Frontal cortex (tissue), 4 donors: ENCODE data around the gene CDH23. TPM values are rescaled to one million over a fixed set of nuclear protein-coding genes. Genes with fewer than 3 reads are reported as not detected.

Source experiments
- DNase-seq, 2 donors: peaks; one replicate each; pipeline ENCODE4 v3.0.0; 2012; ENCODE audit warnings: low spot score in 2 of 2
- FAIRE-seq: peaks from 2 replicates; lab custom pipeline; 2012; peaks lifted over from hg19 to GRCh38; lab: Jason Lieb, UNC
- total RNA-seq: library from RNA; depleted of rRNA; stranded (reverse); fragments of >200 nt; gene quantifications from one replicate; pipeline ENCODE4 v1.2.3, GENCODE V29; 2014
- donor health status: control.
- donor health status: control.
- donor health status: control.

Gene CDH23
- total RNA-seq, 1 donor from 2014 or later = 3.3 TPM

DNA sequence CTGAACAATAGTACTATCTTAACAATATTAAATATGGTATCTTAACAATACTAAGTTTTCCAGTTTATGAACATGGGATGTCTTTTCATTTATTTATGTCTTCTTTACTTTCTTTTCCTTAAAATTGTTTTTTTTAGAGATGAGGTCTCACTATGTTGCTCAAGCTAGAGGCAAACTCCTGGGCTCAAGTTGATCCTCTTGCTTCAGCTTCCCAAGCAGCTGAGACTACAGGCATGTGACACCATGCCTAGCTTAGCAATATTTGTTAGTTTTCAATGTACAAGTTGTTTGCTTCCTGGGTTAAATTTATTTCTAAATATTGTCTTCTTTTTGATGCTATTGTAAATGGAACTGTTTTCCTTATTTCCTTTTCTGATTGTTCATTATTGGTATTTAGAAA lies 16.9 kb downstream of the CDH23 start:
- DNase-seq (no peak), FAIRE-seq (no peak)

DNA sequence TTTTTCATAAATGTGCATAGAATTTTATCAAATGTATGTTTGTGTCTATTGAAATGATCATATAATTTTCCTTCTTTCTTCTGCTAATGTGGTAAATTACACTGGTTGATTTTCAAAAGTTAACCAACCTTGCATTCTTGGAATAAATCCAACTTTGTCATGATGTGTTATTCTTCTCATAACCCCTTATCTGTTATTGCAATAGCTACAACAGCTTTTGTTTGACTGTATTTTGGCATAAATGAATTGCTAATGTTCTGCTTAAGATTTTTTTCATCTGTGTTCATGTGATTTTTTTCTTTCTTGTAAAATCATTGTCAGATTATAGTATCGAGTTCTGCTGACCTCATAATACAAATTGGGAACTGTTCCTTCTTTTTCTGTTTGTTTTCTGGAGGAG lies 17.6 kb downstream of the CDH23 start:
- FAIRE-seq = no peak
- no peak for DNase-seq

DNA sequence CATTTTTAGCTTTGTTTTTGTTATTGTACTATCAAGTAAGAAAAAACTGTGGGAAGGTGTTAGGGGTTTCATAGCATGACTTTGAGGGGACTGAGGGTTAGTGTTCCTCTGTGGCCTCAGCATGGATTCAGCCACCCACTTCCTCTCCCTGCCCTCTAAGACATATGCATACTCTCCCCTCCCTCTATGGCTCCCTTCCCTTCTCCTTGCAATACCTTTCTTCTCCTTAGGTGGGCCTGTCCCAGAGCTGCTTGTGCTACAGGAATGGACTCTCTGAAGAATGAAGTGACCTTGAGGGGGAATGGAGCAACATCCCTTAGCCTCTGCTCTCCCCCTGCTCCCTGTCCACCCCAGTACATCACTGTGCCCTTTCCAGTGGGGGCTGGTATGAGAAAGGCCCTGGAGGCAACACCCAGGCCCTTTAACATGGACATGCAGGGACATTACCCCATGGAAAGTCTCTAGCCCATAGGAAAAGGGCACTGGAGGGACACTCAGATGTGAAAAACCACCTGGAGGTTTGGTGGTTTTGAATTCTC lies 22.4 kb downstream of the CDH23 start:
- DNase-seq (no peak), FAIRE-seq (no peak)

DNA sequence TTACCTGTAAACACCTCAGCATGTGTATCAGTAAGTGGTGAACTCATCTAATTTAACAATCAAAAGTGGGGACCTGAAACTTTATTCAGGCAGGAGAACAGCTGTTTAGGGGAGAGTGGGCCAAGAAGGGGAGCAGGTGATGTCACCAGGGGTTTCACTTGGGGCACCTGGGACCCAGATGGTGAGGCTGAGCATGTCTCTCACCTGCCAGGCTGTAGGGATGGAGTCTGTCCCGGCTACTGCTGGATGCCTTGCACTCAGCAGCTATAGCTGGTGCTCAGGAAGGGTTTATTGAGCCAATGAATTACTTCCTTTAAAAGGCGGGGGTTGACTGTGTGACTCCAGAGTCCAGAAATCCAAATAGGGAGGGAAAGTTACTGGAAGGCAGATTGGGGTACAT lies 23.0 kb downstream of the CDH23 start:
- FAIRE-seq = no peak
- DNase-seq = no peak

DNA sequence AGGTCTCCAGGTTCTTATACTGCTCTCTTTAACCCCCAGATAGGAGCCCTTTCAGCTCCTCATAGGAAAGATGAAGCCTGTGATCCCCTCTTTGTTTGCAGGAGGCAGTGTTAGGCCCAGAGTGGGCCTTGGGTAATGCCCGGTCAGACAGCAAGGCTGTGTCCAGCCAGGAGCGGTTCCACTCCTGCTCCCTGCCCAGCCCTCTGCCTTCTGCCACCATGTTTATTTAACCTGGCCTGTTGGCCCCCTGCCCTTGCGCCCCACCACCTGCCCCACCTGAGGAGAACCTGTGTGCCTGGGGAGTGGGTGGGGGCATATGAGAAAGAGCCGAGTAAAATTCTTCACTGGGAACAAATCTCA lies 24.3 kb downstream of the CDH23 start:
- FAIRE-seq (no peak), DNase-seq (no peak)

DNA sequence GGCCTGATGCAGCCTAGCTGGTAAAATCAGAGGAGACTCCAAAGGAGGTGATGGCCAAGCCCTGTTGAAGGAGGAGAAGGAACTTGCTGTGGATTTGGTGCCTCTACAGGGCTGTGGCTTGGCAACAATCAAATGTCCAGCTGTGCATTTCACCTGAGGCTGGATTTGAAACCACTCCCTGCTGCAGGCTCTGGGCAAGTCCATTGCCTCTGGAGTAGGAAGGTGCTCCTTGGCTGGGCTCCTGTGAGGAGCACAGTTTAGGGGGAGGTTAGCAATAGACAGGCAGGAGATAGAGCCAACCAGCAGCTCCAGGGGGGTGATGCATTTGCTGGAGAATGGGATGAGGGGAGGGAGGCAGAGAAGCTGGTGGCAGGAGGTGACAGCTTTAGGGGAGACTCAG lies 26.5 kb downstream of the CDH23 start:
- no peak for FAIRE-seq

DNA sequence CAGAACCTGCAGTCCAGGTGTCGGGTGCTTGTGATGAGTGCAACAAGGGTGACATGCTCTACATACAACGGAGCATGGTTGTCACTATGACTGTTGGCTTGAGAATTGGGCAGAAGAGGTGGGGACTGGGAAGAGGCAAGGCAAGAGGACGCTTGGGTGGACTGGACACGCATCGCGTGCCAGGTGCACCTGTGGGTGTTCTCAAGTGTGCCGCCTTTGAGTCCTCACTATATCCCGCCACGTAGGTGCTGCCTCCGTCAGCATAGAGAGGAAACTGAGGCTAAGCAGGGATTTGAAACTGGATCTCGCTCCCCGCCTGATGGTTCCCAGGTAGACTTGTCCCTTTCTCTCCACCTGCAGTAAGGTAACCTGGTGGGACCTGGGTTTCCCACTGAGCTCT lies 27.2 kb downstream of the CDH23 start:
- DNase-seq (no peak), FAIRE-seq (no peak)

More for the DNA sequence above, 26.5 kb downstream of the CDH23 start:
- DNase-seq = no peak

DNA sequence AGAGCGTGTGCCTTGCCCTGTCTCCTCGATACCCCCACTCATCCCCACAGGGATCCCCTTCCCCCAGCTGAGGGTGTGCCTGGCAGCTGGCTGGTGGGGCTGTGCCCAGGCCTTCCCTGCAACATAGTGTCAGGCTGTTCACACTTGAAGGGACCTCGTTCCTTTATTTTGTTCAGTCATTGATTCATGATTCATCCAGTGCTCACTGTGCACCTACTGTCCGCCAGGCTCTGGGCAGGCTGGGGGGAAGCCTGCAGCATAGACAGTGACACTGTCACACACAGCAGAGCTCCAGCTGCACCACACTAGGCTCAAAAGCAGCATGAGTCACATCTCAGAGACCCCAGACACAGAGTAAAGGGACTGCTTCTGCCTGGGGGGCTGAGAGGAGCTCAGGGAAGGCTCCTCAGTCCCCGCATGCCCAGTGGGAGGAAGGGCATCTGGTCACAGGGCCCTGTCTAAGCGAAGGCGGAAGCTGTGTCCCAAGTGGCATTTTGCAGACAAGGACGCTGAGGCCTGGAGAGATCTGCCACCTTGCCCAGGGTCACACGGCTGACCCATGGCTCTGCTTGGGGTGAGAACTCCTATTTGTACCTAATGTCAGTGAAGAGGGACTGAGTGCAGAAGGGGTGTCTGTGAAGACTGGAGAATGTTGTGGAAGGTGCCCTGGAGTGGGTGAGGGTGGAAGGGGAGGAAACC lies 27.9 kb downstream of the CDH23 start:
- no peak for DNase-seq
- no peak for FAIRE-seq

DNA sequence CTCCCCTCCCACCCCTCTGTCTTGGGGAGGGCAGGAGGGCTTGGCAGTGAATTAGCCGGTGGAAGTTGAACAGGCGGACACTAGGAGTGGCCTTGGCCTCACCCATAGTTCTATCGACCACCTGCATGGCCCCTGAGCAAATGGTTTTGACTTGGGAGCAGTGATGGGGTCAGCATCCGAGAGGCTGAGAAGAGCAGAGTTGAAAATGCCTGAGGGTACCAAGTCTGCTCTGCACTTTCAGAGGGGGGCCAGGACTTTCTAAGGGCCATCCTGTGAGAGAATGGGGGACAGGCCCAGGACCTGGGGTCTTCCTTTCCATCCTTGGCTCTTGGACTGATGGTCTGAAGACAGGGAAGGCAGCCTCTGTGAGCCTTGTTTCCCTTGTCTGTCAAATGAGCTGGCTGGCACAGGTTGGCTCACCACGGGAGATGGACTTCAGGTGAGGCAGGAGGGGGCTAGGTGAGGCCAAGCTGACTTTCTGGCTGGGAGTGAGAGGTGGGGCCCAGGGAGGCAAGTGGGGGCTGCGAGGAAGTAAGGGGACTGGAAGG lies 29.4 kb downstream of the CDH23 start:
- no peak for DNase-seq

DNA sequence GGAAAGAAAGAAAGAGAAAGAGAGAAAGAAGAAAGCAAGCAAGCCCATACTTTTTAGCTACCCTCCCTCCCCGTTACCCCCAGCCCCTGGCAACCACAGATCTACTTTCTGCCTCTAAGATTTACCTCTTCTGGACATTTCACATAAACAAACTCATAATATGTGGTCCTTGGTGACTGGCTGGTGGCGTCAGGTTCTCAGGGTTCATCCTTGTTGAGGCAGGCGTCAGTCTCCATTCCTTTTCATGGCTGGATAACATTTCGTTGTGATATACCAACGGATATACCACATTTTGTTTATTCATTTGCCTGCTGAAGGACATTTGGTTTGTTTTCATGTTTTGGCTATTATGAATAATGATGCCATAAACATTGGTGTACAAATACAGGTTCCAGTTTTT lies 30.5 kb downstream of the CDH23 start:
- FAIRE-seq (no peak), DNase-seq (no peak)

More for the DNA sequence above, 29.4 kb downstream of the CDH23 start:
- no peak for FAIRE-seq

DNA sequence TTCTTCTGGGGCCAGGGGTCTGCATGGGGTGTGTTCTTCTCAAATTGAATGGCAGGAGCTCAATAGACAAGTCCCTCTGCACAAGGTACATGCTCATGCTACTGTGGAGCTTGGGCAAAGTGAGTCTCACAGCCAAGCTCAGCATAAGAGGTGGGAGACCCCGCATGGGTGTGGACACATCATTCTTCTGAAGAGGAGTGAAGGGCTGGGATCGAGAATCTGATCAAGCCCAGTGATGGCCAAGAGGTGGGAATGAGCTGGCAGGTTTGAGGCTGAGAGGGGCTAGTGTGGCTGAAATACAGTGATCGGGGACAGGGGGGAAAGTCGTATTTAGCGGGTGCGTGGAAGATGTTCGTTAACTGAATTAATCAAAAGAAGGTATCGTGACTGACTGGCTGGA lies 32.6 kb downstream of the CDH23 start:
- DNase-seq (no peak), FAIRE-seq (no peak)

DNA sequence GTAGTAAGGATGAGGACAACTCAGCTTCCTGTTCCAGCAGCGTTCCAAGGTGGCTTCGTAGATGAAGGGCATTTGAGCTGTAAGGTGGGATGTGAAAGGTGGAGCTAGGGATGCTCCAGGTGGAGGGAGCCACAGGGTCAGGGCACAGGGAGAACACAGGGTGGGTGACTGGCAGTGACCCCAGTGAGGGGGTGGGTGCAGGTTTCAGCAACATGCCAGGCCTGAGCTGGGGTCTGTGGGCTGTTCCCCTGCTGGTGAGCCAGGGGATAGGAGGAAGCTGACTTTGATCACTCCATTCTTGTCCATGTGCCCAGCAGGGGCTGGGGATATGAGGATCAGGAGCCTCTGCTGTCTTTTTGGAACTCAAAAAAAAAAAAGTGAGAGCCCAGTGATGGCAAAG lies 33.2 kb downstream of the CDH23 start:
- FAIRE-seq = no peak
- DNase-seq = no peak

DNA sequence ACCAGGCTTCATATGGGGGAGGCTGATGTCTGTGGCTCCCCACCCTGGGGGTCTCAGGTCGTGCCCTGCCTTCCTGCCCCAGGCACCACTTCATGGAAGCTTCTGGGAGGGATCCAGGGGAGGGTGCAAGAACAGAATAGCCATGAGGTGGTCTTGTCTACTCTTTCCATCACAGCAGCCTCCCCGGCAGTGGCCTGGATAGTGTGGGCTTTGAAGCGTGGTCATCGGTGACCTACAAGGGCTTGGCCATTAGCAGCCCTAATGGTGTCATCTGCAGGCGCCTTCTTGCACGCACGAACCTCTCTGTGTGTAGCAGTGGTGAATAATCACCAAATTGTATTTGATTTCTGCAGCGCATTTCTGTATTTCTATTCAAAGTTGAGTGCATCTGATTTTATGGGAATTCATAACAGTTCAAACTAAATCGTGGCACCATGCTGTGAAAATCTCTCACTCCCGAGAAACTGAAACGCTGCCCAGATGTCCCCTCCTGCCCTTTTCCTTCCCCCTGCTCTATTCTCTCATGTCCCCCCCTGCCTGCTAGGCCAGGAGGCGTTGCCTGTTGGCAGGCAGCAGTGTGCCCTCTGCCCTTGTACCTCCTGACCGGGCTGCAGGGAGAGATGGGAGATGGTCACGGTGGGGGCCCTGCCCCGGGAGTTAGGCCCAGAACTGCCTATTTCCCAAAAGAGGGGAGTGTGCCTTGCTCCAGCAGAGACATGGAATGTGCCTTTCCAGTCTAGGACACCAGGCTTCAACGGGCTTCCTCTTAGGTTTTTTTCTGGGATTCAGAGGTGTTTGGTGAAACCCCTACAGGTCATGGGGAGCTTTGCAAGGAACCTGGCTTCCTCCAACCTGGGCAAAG lies 34.8 kb downstream of the CDH23 start:
- FAIRE-seq (no peak), DNase-seq (no peak)

DNA sequence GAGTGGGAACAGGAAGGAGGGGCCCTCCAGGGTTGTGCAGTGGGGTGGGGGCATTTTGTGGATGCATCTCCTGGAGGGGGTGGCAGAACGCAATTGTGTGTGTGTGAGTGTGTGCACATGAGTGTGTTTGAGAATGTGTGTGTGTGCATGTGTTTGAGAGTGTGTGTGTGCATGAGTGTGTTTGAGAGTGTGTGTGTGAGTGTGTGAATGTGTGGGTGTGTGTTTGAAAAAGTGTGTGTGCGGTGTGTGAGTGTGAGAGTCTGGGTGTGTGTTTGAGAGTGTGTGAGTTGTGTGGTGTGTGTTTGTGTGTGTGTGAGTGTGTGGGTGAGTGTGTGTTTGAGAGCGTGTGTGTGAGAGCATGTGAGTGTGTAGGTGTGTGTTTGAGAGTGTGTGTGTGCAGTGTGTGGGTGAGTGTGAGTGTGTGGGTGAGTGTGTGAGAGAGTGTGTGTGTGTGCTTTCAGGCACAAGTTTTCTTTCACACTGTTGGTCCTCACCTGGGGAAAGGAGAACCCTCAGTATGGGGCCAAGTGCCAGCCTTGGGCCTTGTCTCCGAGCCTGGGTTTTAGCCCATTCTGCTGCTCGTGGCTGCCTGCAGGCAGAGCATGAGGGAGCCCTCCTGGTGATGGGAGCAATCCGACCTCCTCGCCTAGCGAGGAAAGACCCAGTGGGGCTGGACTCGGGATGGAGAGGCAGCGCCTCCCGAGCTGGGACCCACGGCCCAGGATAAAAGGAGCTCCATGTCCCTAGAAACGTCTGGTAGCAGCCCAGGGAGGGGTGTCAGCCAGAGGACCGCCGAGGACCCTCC lies 35.6 kb downstream of the CDH23 start:
- FAIRE-seq (no peak), DNase-seq (peak in 1 of 2 donors; percentile 12)

DNA sequence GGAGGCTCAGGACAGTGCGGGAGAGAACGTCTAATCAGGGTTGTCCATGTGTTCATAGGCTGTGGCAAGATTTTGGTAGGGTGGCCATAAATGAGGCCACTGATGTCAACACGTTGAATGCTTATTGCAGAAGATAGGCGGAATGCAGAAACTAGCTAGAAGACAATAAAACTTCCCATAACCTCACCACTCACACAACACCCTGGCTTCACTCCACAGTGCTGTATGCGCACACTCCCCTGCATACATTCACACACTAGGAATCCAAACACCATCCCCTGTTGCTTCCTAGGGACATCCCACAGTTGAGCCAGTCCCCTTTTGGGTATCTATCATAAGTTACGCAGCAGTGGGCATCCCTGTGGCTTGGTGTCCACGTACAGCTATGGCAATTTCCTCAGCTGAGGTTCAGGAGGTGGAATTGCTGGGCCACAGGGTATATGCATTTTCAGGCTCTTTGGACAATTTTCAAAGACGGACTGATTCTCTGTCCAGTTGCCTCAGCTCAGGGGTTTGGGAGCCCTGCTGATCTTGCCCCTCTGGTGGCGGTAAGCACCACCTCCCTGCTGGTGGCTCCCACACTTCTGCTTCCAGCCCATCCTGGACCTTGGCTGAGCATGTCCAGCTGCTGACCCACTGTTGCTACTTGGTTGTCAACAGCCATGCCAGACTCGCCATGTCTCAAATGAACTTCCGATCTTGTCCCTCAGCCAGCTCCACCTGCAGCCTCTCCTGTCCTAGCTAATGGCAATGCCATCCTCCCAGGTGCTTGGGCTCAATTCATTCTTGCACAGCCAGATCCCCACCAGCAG lies 36.4 kb downstream of the CDH23 start:
- DNase-seq = no peak
- no peak for FAIRE-seq

DNA sequence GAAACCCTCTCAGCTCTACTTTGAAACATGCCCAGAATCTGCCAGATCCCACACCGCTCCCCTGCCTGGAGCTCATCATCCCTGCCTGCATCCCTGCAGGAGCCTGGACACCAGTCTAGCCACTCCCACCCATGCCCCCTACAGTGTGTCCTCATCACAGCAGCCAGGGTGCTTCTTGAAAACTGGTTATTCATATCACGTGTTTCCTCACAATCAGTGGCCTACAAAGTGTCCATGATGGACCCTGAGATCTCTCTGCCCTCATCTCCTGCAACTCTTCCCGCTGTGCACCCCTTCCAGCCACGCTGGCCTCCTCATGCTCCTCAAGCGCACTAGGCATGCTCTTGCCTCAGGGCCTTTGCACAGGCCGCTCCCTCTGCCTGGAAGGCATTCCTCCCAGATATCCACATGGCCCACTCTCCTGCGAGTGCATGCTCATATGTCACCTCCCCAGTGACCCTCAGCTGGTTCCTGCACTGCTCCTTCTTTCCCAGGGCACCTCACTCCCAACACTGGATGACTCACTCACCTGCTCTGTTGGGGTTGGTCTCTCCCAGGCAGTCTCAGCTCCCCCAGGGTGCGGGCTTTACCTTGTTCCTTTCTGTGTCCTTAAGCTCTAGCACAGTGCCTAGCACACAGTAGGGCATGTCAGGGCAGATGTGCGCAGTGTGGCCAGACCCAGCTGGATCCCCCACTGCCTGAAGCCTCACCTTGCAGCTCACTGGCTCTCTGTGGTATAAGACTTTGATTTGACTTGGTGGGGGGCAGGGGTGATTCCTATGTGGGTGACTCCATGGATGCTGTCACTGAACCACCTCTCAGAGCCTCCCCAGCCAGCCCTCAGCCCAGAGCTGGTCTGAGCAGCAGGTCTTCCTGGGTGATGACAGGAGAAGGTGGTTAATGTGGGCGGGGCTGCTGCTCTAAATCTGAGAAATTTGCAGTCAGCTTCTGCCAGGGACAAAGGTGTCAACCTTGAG lies 37.3 kb downstream of the CDH23 start:
- FAIRE-seq (no peak), DNase-seq (no peak)

DNA sequence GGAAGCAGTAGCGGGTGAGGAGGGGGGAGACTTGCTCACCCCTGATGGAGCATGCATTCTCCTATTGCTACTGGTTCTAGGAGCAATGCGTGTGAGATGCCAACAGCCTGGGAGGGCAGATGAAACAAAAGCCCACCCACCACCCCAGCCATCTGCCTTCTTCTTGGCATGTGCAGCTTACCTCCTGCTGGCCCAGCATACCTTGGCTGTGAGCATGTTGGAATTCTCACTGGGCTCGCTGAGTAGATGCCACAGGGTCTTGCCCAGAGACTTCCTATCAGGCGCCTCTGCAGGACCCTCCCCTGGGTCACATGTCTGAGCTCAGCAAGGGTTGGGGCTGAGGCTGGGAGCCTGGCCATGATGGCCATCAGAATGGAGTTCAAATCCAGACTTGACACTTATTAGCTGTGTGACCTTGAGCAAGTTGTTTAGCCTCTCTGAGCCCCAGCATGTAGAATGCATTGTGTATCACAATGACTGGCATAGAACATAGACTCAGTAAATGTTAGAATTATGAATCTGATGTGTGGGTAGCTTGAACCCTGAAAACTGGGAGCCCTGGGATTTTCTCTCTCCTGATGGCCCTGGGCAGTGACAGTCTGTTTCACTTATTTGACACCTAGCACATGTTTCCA lies 38.2 kb downstream of the CDH23 start:
- DNase-seq = peak in 1 of 2 donors; percentile 6
- FAIRE-seq = no peak
